HTR-8/SVneo (cell line): Measurements from ENCODE around the gene TSKU.
A peak's percentile ranks its signal among the peaks of the same experiment; 100 is the strongest.
"Not testable (repeated sequence)": the region's sequence is repeated elsewhere in the genome, so short reads cannot be mapped to it uniquely, and the experiment has no call there.

ENCODE experiments used
- DNase-seq: peaks from one replicate; pipeline ENCODE4 v3.0.0; 2011; ENCODE audit warnings: low spot score, mixed read lengths; ENCODE audit not compliant: insufficient read length
- FAIRE-seq: peaks from 2 replicates; lab custom pipeline; 2011; peaks lifted over from hg19 to GRCh38; lab: Jason Lieb, UNC

TSKU gene

DNA sequence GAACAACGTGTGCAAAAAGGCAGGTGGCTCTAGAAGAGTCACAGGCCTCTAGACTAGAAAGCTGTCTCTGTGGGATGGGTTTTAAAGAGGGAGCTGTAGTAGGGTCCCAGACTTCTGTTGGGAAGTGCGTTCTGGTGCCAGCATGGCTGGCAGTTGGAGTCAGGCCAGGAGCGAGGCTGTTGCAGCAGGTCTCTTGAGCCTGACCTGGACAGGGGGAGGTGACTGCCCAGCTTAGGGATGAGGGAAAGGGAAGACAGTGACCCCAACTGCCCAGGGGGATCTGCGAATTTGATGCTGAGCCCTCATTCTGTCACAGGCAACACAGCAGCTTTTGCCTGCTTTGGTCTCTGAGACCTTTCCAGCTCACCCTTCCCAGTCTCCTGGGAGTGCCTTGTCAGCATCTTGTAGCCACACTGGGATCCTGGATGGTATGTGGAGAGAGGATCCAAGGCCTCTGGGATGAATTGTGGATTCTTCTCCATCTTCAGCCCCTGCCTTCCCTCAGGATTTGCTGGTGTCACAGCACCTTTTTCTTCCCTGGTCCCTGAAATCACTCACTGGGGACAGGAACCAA lies 3.4 kb downstream of the TSKU start:
- FAIRE-seq: no peak
- no peak for DNase-seq

DNA sequence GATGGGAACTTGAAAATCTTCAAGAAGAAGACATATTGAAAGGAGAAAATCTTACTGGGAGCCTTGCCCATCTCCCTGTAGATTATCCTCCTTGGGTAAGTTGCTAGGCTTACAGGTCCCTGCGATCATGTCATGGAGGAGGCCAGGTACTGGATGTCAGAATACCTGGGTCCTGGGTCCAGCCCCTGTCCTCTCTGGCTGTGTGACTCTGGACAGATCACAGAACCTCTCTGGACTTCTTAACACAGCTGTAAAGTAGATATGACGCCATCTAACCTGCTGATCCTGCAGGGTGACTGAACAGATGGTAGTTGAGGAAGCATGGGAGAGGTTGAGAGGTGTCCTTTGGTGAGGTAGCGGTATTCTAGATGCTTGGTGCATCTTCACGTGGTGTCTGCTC lies 4.1 kb downstream of the TSKU start:
- no peak for DNase-seq
- FAIRE-seq: no peak

DNA sequence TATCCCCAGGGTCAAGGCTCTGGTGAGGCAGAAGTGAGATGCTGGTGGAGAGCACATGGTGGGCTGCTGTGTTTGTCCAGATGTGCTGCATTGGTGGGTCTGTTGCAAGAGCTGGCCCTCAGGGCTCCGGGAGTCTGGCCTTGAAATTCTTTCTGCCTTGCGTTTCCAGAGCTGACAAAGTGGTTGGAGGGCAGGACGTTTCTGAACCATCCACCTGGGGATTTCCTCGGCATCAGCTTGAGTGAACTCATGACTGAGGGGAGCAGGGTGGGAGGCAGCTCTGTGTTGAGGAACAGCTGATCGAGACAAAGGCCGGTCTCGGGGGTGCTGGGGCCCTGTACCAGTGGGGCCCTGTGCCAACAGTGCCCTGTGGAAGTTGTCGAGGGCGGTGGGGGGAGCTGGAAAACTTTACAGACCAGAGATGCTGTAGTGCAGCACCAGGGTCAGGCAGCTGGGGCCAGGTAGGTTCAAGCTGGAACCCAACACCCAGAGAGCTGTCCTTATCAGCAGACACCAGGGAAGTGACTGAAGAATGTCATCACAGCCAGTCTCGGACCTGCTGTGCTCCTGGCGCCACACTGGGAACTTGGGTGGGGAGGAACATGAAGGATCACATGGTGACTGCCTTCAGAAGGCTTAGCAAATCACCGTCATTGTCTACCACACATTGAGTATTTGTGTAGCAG lies 4.9 kb downstream of the TSKU start:
- no peak for DNase-seq
- FAIRE-seq: no peak

DNA sequence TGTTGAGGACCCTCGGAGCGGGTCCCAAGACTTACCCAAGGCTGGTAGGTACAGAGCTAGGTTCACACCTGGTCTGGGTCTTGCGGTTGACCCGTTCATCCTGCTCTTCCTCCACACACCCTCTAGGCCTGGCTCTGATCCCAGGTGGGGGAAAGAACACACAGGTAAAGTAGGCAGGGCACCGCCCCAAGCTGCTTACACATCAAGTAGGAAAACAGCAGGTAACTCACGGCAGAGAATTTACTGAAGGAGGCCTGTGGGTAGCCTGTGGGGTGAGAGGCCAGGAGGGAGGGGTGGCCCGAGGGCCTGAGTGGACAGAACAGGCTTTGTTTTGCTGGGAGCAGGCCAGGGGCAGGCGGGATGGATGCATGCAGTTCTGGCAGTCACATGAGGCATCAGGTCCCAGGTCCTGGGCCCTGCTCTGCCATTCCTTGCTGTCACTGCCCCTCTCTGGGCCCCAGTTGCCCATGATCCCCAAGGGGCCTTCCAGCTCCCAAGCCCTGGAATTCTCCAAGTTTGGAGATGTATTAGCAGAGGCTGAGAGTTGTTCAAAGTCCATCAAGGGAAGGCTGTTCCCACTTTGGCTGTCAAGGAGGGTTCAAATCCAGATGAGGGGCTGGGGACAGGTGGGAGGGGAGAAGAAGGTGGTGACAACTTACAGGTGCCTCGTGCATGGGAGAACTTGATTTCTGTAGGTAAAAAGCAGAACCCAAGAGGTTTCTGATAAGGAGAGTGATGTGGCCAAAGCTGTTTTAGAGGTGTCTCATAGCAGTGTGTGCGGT lies 5.7 kb downstream of the TSKU start:
- no peak for FAIRE-seq
- no peak for DNase-seq

DNA sequence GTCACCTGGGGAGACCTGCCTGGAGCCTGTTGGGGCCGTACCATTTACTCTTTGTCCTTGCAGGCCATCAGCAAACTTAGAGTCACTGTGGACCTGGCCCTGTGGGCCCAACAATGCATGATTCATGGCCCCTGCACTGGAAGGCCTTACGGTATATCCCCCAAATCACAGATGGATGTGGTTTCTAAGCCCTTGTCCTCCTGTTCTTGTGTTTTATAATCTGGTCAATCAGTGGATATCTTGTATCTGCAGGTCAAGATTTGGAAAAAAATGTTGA lies 6.2 kb downstream of the TSKU start:
- FAIRE-seq (no peak), DNase-seq (no peak)

DNA sequence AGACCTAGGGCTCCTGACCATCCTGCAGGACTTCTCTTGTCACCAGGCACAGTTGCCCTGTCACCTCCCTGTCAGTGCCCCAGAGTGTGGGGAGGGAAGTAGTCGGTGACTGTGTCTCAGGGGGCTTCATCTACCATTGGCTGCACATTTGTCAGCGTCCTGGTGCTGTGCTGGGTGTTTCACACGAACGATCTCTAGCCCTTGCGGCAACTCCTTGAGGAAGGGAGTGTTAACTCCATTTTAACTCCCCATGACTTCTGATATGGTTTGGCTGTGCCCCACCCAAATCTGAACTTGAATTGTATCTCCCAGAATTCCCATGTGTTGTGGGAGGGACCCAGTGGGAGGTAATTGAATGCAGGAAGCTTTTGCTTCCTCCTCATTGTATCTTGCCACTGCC lies 7.1 kb downstream of the TSKU start:
- no peak for DNase-seq
- no peak for FAIRE-seq

- not testable (repeated sequence) for DNase-seq, FAIRE-seq
These were observed 8.0 kb downstream of the TSKU start for GRCh38 chr11:76791002-76791770.

DNA sequence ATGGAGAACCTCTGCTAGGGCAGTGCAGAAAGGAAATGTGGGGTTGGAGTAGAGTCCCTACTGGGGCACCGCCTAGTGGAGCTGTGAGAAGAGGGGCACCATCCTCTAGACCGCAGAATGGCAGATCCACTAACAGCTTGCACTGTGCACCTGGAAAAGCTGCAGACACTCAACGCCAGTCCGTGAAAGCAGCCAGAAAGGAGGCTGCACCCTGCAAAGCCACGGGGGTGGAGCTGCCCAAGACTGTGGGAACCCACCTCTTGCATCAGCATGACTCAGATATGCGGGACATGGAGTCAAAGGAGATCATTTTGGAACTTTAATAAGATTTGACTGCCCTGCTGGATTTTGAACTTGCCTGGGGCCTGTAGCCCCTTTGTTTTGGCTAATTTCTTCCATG lies 8.7 kb downstream of the TSKU start:
- FAIRE-seq: no peak
- DNase-seq: no peak

DNA sequence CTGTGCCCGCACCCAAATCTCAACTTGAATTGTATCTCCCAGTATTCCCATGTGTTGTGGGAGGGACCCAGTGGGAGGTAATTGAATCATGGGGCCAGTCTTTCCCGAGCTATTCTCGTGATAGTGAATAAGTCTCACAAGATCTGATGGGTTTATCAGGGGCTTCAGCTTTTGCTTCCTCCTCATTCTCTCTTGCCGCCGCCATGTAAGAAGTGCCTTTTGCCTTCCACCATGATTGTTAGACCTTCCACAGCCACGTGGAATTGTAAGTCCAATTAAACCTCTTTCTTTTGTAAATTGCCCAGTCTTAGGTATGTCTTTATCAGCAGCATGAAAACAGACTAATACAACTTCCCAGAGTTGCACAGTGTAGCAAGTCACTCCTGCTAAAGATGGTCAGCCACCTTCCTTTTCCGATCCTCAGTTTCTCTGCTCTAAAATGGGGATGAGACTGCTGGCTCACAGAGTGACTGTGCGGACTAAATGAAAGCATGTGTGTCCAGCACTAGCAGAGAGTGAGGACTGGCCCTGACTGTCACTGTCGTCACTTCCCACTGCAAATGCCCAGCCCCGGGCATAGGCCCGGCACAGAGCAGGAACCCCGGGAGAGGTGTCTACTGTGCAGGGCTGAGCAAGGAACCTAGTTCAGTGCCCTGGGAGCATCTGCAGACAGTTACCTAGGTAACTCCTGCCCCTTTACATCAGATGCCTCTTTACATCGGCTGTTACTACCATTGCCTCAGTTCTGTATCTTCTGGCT lies 9.5 kb downstream of the TSKU start:
- FAIRE-seq: no peak

GRCh38 chr11:76793391-76794291 lies 10.5 kb downstream of the TSKU start:
- no peak for FAIRE-seq
- DNase-seq: no peak

More for the DNA sequence above, 9.5 kb downstream of the TSKU start:
- DNase-seq: no peak

DNA sequence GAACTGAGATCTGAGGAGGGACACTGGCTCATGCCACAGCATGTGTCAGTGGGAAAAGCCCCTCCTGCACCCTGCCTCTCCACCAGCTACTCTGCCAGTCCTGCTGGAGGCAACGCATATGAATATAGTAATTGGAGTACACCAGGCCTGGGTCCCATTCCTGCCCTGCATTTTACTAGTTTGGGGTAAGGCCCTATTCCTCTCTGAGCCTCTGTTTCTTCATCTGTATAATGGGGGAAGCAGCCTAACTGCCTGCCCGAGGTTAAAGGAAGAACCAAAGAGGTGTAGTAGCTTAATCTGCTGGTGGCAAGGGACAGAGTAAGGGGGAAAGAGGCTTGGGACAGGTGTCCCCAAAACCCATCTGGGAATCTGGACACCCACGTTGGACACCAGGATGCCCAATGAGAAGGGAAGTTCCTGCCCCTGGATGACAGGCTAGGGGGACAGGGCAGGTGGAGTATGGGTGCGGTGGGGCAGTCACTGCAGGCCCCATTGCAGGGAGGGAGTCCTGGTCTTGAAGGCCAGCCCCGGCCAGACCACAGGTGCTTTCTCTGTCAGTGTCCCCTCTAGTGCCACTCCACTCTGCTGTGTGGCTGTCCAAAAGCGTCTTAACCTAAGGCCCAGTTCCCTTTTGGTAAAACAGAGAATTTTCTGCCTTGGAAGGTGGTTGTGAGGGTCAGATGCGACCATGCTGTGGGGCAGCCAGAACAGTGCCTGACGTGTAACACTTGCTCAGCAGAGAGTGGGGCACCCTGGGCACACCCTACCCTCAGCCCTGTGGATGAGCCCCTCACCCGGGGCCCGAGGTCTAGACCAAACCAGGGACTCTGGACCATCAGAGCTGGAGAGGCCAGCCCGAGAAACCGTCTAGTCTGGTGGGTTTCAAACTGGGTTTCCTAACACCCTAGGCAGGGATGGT lies 11.5 kb downstream of the TSKU start:
- FAIRE-seq: peak; percentile 79

DNA sequence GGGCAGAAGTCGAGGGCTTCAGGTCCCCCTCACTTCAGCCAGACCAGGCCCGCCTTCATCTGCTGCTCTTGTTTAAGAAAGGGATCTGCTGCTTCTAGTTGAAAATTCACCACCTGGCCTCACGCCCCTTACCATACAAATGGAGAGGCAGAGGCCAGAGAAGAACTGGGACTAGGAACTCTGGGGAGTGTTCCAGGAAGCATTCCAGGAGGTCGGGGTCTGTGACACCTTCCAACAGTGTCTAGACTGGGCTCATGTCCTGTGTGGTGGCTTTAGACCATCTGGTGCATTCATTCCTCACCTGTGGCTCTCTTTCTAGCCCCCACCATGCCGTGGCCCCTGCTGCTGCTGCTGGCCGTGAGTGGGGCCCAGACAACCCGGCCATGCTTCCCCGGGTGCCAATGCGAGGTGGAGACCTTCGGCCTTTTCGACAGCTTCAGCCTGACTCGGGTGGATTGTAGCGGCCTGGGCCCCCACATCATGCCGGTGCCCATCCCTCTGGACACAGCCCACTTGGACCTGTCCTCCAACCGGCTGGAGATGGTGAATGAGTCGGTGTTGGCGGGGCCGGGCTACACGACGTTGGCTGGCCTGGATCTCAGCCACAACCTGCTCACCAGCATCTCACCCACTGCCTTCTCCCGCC lies 12.3 kb downstream of the TSKU start:
- DNase-seq: no peak
- FAIRE-seq: no peak

More for the DNA sequence above, 11.5 kb downstream of the TSKU start:
- DNase-seq: no peak

DNA sequence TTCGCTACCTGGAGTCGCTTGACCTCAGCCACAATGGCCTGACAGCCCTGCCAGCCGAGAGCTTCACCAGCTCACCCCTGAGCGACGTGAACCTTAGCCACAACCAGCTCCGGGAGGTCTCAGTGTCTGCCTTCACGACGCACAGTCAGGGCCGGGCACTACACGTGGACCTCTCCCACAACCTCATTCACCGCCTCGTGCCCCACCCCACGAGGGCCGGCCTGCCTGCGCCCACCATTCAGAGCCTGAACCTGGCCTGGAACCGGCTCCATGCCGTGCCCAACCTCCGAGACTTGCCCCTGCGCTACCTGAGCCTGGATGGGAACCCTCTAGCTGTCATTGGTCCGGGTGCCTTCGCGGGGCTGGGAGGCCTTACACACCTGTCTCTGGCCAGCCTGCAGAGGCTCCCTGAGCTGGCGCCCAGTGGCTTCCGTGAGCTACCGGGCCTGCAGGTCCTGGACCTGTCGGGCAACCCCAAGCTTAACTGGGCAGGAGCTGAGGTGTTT lies 12.8 kb downstream of the TSKU start:
- FAIRE-seq: no peak
- no peak for DNase-seq

DNA sequence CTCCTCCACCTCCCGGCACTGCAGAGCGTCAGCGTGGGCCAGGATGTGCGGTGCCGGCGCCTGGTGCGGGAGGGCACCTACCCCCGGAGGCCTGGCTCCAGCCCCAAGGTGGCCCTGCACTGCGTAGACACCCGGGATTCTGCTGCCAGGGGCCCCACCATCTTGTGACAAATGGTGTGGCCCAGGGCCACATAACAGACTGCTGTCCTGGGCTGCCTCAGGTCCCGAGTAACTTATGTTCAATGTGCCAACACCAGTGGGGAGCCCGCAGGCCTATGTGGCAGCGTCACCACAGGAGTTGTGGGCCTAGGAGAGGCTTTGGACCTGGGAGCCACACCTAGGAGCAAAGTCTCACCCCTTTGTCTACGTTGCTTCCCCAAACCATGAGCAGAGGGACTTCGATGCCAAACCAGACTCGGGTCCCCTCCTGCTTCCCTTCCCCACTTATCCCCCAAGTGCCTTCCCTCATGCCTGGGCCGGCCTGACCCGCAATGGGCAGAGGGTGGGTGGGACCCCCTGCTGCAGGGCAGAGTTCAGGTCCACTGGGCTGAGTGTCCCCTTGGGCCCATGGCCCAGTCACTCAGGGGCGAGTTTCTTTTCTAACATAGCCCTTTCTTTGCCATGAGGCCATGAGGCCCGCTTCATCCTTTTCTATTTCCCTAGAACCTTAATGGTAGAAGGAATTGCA lies 13.5 kb downstream of the TSKU start:
- FAIRE-seq (no peak), DNase-seq (no peak)

DNA sequence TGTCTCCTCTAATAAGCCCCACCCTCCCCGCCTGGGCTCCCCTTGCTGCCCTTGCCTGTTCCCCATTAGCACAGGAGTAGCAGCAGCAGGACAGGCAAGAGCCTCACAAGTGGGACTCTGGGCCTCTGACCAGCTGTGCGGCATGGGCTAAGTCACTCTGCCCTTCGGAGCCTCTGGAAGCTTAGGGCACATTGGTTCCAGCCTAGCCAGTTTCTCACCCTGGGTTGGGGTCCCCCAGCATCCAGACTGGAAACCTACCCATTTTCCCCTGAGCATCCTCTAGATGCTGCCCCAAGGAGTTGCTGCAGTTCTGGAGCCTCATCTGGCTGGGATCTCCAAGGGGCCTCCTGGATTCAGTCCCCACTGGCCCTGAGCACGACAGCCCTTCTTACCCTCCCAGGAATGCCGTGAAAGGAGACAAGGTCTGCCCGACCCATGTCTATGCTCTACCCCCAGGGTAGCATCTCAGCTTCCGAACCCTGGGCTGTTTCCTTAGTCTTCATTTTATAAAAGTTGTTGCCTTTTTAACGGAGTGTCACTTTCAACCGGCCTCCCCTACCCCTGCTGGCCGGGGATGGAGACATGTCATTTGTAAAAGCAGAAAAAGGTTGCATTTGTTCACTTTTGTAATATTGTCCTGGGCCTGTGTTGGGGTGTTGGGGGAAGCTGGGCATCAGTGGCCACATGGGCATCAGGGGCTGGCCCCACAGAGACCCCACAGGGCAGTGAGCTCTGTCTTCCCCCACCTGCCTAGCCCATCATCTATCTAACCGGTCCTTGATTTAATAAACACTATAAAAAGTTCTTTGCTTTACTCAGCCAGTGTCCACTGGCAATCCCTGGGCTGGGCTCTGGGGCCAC lies 14.4 kb downstream of the TSKU start:
- no peak for DNase-seq
- FAIRE-seq: no peak

DNA sequence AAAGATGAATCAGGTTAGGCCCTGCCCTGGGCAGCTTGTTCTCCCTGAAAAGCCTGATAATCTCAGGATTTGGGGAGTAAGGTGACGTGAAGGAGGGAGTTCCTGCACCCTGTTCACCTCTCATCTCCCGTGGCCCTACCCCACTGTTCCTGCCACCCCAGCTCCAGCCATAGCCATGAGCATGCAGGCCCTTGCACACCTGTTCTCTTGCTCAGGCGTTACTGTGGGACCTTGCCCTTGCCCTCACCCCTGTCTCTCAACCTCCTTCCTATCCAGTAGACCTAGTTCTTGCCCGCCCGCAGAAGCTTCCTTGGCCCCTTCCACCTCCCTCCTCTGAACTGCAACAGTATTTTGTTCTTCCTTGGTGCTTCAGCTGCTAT lies 15.0 kb downstream of the TSKU start:
- no peak for FAIRE-seq

More for the DNA sequence above, 15.0 kb downstream of the TSKU start:
- no peak for DNase-seq
